NCI-H1930 (cell line): ENCODE measurements around the gene PSMC4.

Experiments
- DNase-seq, 2 experiments: peaks; one replicate each; lab custom pipeline; 2025; lab: John Stamatoyannopoulos, UW

Gene PSMC4

GRCh38 chr19:39970675-39971379, at the start of gene PSMC4:
Gene PSMC4 (plus strand): TSS chr19:39971165. CDS start chr19:39971203, 38 bp downstream.
- DNase-seq = peak; percentile 98 to 99

- DNase-seq = no peak
Observed at GRCh38 chr19:39923862-39924261, 47.1 kb upstream of the PSMC4 start.

- no peak for DNase-seq
Observed at GRCh38 chr19:39924389-39924788, 46.6 kb upstream of the PSMC4 start.

- no peak for DNase-seq
Observed at GRCh38 chr19:39924952-39925351, 46.0 kb upstream of the PSMC4 start.

GRCh38 chr19:39926170-39926760, 44.7 kb upstream of the PSMC4 start:
- DNase-seq = no peak

GRCh38 chr19:39927076-39927475, 43.9 kb upstream of the PSMC4 start:
- DNase-seq = no peak

- DNase-seq = no peak
Observed at GRCh38 chr19:39927524-39928356, 43.2 kb upstream of the PSMC4 start.

- no peak for DNase-seq
Observed at GRCh38 chr19:39928357-39928725, 42.6 kb upstream of the PSMC4 start.

GRCh38 chr19:39929750-39930149, 41.2 kb upstream of the PSMC4 start:
- no peak for DNase-seq

- no peak for DNase-seq
Observed at GRCh38 chr19:39934584-39935363, 36.2 kb upstream of the PSMC4 start, which contains the start of gene FCGBP. Gene FCGBP (minus strand): TSS chr19:39934634.

GRCh38 chr19:39935364-39935661, 35.7 kb upstream of the PSMC4 start:
- no peak for DNase-seq

- DNase-seq = no peak
Observed at GRCh38 chr19:39936020-39936419, 34.9 kb upstream of the PSMC4 start.

- no peak for DNase-seq
Observed at GRCh38 chr19:39936622-39937021, 34.3 kb upstream of the PSMC4 start.

- no peak for DNase-seq
Observed at GRCh38 chr19:39937094-39937720, 33.8 kb upstream of the PSMC4 start.

- no peak for DNase-seq
Observed at GRCh38 chr19:39937787-39938186, 33.2 kb upstream of the PSMC4 start.

- DNase-seq = no peak
Observed at GRCh38 chr19:39939556-39939955, 31.4 kb upstream of the PSMC4 start.

- no peak for DNase-seq
Observed at GRCh38 chr19:39940221-39940833, 30.6 kb upstream of the PSMC4 start.

- DNase-seq = no peak
Observed at GRCh38 chr19:39941151-39941550, 29.8 kb upstream of the PSMC4 start.

- DNase-seq = no peak
Observed at GRCh38 chr19:39941615-39942365, 29.2 kb upstream of the PSMC4 start.

- DNase-seq = no peak
Observed at GRCh38 chr19:39942366-39942730, 28.6 kb upstream of the PSMC4 start.

- no peak for DNase-seq
Observed at GRCh38 chr19:39943586-39943985, 27.4 kb upstream of the PSMC4 start.
